ENCODE results near the gene CA10.

CA10 gene

GRCh38 chr17:51709694-51710633 lies 448.6 kb downstream of the CA10 start:
- no peak for DNase-seq

GRCh38 chr17:51707216-51707615 lies 451.3 kb downstream of the CA10 start:
- DNase-seq, result no peak

DNA sequence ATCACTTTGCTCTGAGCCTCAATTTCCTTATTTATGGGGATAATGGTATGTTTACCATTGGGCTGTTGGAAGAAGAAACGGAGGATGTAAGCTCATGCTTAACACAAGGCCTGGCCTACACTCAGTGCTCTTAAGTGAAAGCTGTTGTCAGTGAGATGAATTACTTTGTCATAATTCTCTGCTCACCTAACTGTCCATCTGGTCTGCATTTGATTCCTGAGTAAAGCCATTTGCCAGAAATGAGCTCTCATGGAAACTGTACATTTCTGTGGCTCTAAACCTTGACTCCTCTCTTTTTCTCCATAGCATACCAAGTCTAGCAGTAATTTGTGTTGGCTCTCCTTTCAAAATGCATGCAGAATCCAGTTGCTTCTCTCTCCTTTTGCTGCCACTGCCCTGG lies 452.4 kb downstream of the CA10 start:
- no peak for DNase-seq

GRCh38 chr17:51703361-51704341 lies 454.9 kb downstream of the CA10 start:
- DNase-seq, result no peak

- DNase-seq, result no peak
These were observed 455.6 kb downstream of the CA10 start for GRCh38 chr17:51702963-51703360.

DNA sequence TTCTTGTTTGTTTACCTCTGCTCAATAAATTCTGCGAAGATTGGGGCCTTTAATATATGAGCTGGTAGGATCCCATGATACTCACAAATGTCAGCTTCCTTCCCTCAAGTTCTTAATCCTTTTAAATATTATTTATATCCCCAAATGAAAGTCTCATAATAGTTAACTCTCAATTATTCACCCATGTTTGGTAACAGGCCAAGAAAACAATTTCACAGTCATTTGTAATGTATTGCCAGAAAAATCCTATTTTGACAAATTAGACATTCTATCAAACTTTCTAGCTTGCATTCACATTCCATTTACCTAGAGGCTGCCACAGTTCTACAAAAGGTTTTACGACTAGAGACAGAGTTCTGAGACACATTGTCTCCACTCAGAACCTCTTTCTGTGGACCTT lies 457.0 kb downstream of the CA10 start:
- DNase-seq, result no peak

DNA sequence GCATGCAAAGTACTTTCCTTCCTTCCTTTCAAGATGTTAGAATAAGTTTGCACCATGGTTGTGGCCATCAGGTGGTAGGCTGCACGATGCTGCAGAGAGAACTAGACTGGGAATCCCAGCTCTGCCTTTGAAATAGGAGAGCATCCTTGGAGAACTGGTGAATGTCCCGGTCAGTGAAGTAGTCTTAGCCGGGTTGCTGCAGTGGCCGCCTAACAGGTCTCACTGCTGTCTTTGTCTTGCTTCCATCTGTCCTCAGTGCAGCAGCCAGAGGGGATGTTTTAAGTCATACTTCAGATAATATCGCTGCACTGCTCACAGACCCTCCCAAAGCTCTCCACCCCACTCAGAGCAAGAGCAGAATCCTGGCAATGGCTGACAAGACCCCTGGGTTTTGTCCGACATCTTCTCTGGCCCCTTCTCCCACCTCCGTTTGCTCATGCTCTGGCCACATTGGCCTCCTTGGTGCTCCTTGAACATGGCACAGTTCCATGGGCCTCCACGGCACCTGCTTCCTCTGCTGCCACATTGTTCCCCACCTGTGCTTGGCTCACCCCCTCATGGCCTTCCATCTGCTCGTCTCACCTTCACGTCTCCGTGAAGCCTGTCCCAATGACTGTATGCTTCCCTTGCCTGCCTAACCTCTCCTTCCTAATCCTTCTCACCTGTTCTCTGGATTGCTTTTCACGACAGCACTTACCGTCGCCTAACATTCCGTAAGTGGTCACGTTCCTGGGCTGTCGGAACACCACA lies 458.3 kb downstream of the CA10 start:
- DNase-seq, result no peak

- DNase-seq, result no peak
These were observed 459.2 kb downstream of the CA10 start for GRCh38 chr17:51699303-51699702.

DNA sequence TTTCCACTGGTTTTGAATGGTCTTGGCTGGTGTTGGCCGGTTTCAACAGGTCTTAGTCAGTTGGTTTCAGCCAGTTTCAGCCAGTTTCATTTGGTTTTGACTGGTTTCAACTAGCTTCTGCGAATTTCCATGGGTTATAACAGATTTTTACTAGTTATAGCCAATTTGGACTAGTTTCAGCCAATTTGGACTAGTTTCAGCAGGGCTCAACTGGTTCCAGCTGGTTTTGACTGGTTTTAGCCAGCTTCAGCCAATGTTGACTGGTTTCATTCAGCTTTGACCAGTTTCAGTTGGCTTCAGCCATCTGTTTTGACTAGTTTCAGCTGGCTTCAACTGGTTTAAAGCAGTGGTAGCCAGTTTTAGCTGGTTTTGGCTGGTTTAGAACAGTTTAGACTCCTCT lies 465.6 kb downstream of the CA10 start:
- DNase-seq, result no peak

DNA sequence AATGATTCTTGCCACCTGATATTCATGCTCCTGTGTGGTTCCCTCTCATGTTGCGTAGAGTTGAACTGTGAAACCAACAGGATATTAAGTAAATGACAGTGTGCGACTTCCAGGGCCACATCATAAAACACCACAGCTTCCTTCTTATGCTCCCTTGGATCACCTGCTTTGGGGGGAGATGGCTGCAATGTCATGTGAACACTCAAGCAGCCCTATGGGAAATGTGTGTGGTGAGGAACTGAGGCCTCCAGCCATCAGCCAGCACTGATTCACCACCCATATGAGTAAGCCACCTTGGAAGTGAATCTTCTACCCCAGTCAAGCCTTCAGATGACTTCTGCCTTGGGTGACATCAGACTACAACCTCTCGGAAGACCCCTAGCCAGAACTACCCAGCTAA lies 470.6 kb downstream of the CA10 start:
- no peak for DNase-seq

GRCh38 chr17:51685287-51685909 lies 473.1 kb downstream of the CA10 start:
- DNase-seq, result no peak

GRCh38 chr17:51684214-51684613 lies 474.3 kb downstream of the CA10 start:
- no peak for DNase-seq

GRCh38 chr17:51683291-51683690 lies 475.2 kb downstream of the CA10 start:
- DNase-seq, result no peak

- DNase-seq, result no peak
These were observed 476.4 kb downstream of the CA10 start for GRCh38 chr17:51682115-51682514.

- no peak for DNase-seq
These were observed 480.6 kb downstream of the CA10 start for GRCh38 chr17:51677875-51678274.

GRCh38 chr17:51676691-51677487 lies 481.6 kb downstream of the CA10 start:
- no peak for DNase-seq

GRCh38 chr17:51674579-51675255 lies 483.8 kb downstream of the CA10 start:
- no peak for DNase-seq

- DNase-seq, result no peak
These were observed 485.4 kb downstream of the CA10 start for GRCh38 chr17:51673070-51673469.

DNA sequence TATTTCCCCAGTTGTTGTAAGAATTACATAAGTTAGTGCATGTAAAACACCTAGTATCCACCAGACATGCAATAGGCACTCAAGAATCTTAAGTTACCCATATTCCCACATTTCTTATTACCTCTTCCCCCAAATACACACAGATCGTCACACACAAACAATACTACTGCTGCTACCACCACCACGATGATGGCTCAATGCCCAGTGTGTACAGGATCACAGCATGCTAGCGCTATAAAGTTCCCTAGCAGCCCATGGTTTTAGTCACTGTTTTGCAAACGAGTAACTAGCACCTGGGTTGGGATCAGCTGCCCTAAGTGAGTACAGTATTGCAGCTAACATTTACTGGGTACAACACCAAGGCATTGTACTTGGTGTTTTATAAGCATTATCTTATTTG lies 486.4 kb downstream of the CA10 start:
- no peak for DNase-seq

DNA sequence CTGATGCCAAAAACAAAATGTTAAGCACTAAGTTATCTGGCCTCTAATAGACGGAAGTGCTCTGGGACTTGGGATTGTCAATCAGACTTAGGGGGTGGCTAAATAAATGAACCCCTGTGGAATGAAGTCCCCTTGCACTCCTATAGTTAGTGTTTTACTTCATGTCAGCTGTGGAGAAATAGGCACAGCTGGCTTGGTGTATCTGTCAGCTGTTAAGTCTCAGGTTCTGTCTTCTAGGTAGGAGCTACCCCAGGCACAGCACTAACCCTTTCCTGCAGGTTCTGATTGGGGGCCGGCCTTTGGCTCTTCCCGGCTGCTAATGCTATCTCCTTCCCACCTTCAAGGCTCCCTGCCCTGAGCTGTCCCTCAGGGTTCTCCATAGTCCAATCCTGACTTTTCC lies 487.6 kb downstream of the CA10 start:
- DNase-seq, result no peak

DNA sequence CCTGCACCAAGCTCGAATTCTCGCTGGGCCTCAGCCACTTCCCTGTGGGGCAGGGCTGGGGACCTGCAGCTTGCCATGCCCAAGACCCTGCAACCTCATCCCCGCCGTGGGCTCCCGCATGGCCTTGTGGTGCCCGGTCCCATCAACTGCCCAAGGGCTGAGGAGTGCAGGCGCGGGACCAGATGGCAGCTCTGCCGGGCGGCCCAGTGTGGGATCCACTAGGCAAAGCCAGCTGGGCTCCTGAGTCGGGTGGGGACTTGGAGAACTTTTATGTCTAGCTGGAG lies 489.6 kb downstream of the CA10 start:
- no peak for DNase-seq

All from DMS79 (cell line).